Raji (cell line): ENCODE results near the gene CHD1L.

ENCODE experiments used
- POLR2A ChIP-seq: IDR thresholded peaks from 2 replicates; pipeline ENCODE4 v1.6.1; 2011; ENCODE audit warnings: low read depth, low read length, control low read depth; ENCODE audit not compliant: insufficient read depth

CHD1L gene

GRCh38 chr1:147292631-147293251, 50.3 kb downstream of the CHD1L start:
- TF ChIP-seq POLR2A, result no peak

- no peak for TF ChIP-seq POLR2A
These were observed 55.0 kb downstream of the CHD1L start for GRCh38 chr1:147297438-147297837.

- TF ChIP-seq POLR2A, result no peak
These were observed 74.5 kb downstream of the CHD1L start for GRCh38 chr1:147316968-147317367.

- TF ChIP-seq POLR2A, result no peak
These were observed 91.8 kb downstream of the CHD1L start for GRCh38 chr1:147334292-147334691.

- no peak for TF ChIP-seq POLR2A
These were observed 93.8 kb downstream of the CHD1L start for GRCh38 chr1:147336291-147336690.

- TF ChIP-seq POLR2A, result no peak
These were observed 94.7 kb downstream of the CHD1L start for GRCh38 chr1:147337040-147337630.

- no peak for TF ChIP-seq POLR2A
These were observed 96.1 kb downstream of the CHD1L start for GRCh38 chr1:147338571-147338970.

GRCh38 chr1:147341246-147341645, 98.8 kb downstream of the CHD1L start:
- no peak for TF ChIP-seq POLR2A
